GM19397 (cell line): ENCODE data around the gene SLC25A39.

Experiments
- ATAC-seq: cut with Tn5 transposase; IDR thresholded peaks from one replicate; pipeline ENCODE4 v1.9.1; 2021; ENCODE audit warnings: mild to moderate bottlenecking, moderate library complexity; ENCODE audit not compliant: unreplicated experiment

Gene SLC25A39

GRCh38 chr17:44280392-44280937, 44.2 kb downstream of the SLC25A39 start:
- no peak for ATAC-seq

GRCh38 chr17:44279666-44280391, 44.8 kb downstream of the SLC25A39 start:
- peak; percentile 68 for ATAC-seq

GRCh38 chr17:44279346-44279665, 45.3 kb downstream of the SLC25A39 start:
- no peak for ATAC-seq

DNA sequence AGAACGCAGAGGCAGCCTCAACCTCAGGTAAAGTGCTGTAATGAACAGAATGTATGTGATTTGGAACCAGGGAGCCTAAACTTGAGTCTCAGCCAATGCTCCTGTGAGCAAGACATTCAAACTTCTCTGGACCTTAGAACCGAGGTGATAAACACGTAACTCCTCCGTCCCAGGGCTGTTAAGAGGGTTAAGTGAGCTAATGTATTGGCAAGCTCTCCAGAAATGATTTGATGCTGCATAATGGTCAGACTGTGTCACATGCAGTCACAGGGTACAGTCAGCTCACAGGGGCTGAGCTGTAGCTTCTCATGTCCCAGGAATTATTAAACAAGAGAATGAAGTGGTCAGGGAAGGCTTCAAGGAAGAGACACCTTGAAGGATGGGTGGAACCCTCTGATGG, 46.6 kb downstream of the SLC25A39 start:
- ATAC-seq = no peak

DNA sequence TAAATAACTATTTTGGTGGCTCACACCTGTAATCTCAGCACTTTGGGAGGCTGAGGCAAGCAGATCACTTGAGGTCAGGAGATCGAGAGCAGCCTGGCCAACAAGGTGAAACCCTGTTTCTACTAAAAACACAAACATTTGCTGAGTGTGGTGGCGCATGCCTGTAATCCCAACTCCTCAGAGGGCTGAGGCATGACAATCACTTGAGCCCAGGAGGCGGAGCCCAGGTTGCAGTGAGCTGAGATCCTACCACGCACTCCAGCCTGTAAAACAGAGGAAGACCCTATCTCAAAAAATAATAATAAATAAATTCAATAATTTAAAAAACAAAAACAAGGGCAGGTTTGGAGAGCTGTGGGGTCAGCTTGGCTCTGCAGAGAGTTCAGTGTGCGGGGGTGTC, 51.0 kb downstream of the SLC25A39 start:
- ATAC-seq = no peak

- no peak for ATAC-seq
Measured at GRCh38 chr17:44272954-44273353, 51.7 kb downstream of the SLC25A39 start.

DNA sequence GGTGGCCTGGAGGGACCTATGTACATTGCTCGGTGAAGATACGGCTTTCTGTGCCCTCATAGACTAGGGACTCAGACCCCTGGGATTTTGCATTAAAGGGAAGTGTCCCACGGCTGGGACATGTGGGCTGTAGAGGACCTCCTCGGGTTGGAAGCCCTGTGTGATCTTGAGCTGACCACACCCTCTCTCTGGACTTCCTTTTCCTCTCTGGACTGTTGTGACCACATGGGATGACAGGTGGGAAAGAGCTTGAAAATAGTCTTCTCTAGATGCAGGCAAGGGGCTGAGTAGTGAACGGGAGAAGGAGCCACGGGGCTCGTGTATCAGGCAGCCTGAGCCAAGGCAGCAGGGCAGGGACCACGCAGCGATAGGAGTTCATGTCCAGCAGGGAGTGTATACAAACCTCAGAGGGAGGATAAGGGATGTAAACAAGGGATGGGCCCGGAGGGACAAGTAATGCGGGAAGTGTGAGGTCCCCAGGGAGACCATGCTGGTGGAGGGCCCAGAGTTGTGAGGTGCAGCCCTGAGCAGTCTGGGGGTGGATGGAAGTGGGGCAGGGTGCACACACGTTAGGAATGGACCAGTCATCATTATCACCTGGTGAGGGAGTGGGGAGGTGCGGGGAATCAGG, 52.2 kb downstream of the SLC25A39 start:
- no peak for ATAC-seq
